GM18505 (cell line): ENCODE data around the gene DNPH1.

Experiments
- ATAC-seq: cut with Tn5 transposase; IDR thresholded peaks from one replicate; pipeline ENCODE4 v1.9.1; 2021; ENCODE audit not compliant: unreplicated experiment
- POLR2A ChIP-seq: IDR thresholded peaks from 4 replicates; pipeline ENCODE4 v1.6.1; 2011; ENCODE audit warnings: borderline replicate concordance; ENCODE audit not compliant: insufficient read depth, insufficient read length; ENCODE audit errors: extremely low read depth

Gene DNPH1

DNA sequence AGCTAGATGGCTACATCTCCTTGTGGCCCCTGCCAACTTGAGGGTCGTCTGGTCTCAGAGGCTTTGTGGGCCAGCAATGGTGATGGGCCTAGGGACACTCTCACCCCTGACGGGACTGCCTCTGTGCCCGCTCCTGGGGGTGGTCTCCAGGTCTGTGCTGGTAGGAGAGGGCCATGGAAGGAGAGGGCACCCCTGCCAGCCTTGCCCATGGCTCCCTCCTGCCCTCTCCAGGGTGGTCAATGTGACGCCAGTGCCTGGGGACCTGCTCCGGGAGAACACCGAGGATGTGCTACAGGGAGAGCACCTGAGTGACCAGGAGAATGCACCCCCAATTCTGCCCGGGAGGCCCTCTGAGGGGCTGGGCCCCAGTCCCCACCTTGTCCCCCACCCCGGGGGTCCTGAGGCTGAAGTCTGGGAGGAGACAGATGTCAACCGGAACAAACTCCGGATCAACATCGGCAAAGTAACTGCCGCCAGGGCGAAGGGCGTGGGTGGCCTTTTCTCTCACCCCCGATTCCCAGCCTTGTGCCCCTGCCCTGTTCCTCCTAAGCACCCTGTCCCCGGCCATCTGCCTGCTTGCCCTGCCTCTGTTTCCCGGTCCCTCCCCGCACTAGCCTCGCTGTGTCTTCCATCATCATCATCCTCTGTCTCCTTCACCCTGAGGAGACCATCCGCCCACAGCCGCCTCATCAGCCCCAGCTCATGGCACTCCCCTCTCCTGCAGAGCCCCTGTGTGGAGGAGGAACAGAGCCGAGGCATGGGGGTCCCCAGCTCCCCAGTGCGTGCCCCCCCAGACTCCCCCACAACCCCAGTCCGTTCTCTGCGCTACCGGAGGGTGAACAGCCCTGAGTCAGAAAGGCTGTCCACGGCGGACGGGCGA is 29.8 kb upstream of the DNPH1 start:
- ATAC-seq, result no peak
- TF ChIP-seq POLR2A, result no peak

DNA sequence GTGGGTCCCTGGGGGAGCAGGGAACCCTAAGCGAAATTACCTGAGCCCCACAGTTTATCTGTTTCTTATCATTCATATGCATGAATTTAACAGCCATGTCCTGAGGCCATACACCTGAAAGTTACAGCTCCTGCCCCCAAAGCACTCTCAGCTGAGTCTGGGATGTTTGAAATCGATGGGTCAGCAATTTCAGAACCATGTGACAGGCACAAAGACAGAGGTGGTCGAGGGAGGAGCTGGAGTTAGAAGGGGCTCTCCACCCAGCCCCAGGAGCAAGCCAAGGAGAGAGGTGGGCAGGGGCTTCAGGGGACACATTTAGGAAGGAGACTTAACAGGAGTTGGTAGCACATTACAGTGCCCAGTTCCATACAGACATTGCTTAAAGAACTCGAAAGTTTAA is 28.9 kb upstream of the DNPH1 start:
- TF ChIP-seq POLR2A, result no peak
- no peak for ATAC-seq

DNA sequence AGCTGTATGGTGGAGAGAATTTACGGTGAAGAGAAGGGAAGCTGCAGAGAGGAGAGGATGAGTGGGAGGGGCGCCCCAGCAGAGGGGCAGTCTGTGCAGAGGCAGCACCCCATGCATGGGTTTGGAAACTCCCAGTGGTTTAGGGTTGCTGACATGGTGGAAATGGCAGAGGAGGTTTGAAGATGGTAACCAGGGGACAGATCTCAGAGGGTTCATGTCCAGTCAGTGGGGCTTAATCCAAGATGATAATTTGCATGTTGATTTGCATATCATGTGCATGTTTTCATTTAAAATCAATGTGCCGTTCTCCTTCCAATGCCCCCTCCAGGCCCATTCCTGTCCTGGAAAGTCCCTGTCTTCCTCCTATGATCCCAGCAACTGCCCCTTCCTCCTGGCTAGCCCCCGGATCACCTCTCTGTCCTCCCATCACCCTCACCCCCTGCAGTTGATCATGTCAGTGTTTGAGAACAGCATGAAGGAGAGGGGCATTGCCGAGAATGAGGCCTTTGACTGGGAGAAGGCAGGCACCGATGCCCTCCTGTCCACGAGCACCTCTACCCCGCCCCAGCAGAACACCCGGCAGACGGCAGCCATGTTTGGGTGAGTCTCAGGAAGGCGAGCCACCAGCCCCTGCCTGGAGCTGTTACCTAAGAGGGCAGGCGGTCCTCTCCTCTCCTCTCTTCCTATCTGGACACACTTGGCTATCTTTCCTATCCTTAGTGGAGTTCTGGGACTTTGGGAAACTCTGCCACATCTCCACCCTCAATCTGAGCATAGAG is 28.3 kb upstream of the DNPH1 start:
- TF ChIP-seq POLR2A, result no peak
- ATAC-seq, result no peak

DNA sequence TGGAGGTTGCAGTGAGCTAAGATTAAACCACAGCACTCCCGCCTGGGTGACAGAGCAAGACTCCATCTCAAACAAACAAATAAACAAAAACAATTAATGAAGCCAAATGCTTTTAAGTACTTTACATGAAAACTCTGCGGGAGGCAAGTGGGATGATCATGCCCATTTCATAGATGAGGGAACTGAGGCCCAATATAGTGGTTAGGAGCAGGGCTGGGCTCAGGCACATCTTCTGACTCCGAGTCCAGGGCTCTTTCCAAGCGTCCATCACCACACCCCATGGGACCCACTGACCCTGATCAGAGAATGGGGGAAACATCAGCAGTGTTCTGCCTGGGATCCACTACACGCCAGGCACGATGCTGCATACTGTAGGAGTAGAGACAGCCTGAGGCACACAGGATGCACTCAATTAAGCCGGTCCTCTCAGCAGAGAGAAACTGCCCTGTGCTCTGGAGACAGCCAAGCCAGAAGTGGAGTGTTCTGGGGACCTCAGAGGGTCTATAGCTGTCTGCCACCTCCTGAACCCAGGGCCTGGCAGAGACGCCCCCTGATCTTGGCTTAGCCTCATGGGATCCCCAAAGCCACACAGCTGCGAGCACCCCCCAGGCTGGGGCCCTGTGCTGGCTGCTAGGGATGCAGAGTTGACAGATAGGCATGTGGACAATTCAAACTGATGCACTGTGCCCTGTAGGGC is 27.5 kb upstream of the DNPH1 start:
- ATAC-seq, result no peak
- no peak for TF ChIP-seq POLR2A

DNA sequence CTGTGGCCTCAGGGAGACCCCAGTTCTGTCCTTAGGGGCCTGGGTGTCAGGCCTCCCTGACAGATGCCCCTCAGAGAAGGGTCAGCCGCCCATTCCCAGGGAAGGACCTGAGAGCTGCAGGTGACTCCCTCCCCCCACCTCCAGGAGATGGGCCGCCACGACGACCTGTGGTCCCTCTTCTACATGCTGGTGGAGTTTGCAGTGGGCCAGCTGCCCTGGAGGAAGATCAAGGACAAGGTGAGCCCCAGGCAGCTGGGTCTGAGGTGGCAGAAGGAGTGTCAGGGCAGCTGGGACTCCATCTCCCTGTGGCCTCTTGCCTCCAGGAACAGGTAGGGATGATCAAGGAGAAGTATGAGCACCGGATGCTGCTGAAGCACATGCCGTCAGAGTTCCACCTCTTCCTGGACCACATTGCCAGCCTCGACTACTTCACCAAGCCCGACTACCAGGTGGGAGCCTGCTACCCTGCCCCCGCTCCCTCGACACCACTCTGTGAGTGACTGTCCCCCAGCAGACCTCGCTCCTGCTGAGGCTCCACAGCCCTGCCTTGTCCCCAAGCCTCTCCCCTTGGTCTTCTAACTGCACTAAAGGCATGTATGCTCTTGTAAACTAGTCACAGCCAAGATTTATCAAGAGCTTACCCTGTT is 26.2 kb upstream of the DNPH1 start:
- ATAC-seq, result no peak
- TF ChIP-seq POLR2A, result no peak

DNA sequence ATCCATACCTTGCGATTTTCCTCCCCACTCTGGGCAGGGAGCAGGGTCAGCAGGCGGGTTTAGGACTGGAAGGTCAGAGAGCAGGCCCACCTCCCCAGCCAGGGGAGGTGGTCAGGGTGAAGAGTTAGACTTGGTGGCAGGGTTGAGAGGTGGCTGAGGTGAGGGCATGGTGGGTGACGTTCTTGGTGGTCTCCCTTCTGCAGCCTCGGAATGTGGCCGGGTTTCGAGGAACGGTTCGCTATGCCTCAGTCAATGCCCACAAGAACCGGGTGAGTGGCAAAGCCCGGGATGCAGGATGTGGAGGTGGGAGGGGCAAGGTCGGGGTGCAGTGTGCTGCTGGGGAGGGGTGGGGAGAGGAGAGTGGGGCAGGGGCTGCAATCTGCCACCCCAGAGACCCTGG is 25.6 kb upstream of the DNPH1 start:
- no peak for TF ChIP-seq POLR2A
- ATAC-seq, result no peak

DNA sequence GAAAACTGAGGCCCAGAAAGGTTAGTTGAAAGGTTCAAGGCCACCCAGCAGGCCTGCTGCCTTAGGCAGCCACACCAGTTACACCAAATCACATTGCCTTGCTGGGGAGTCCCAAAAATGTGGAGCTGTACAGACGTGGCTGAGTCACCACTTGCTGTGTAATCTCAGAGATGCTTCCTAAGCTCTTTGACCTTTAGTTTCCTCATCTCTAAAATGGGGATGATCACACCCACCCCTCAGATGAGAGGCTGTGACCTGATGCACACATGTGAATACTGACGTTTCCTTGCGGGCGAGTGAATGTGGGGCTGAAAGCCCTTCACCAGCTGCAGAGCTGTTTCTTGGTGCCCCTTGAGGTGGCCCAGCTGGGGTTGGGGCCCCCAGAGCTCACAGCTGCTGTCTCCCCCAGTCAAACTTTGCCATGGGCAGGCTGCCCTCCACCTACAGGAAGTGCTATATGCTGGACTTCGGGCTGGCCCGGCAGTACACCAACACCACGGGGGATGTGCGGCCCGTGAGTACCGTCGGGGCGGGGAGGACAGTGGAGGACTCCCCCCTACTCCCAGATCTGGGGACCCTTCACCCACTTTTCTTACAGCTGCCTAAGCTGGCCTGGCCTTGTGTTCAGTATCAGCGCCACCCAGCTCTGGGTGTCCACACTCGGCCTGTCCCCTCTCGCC is 25.0 kb upstream of the DNPH1 start:
- no peak for ATAC-seq
- TF ChIP-seq POLR2A, result no peak

DNA sequence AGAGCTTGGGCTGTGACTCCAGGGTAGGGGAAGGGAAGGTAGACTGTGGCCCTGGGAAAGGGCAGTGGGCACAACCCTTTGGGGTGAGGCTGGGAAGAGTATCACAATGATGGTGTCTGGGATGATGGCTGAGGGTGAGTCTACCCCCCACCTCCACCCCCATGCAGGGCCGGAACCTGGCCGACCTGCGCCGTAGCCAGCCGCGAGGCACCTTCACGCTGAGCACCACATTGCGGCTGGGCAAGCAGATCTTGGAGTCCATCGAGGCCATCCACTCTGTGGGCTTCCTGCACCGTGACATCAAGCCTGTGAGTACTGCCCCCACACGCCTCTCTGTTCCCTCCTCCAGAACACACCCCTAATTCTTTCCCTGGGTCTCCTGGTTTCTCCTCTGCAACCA is 24.1 kb upstream of the DNPH1 start:
- no peak for ATAC-seq

DNA sequence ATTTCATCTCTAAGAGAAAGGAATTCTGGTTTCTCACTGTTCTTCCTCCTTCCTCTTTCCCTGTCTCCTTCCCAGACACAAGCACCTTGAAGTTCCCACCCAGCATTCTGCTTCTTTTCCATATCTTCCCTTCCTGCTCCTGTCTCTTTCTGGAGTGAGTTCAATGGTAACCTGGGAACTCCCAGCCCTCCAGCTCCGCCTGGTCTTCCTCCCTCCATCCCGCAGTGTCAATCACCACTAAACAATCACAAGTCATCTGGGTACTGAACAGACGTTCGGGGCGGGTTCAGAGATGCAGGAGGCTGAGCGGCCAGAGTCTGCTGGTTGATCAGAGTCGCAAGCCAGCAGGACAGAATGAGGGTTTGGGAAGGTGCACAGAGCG is 21.7 kb upstream of the DNPH1 start:
- TF ChIP-seq POLR2A, result no peak
- ATAC-seq, result no peak

More for the DNA sequence above, 24.1 kb upstream of the DNPH1 start:
- no peak for TF ChIP-seq POLR2A

DNA sequence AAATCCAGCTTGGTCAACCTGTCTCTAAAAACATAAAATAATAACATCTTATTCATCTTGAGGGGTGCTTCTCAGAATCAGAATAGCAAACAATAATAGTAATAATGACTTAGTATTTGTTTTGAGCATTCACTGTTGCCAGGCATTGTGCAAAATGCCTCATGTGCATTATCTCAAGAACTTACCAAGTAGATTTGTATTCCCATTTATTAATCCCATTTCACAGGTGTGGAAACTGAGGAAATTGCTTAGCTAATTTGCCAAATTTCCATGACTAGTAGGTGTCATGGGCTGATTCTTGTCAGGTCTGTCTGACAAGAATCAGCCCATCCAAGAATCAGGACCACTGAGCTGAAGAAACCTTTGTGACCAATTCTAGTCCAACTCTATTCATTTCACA is 19.5 kb upstream of the DNPH1 start:
- TF ChIP-seq POLR2A, result no peak
- no peak for ATAC-seq

DNA sequence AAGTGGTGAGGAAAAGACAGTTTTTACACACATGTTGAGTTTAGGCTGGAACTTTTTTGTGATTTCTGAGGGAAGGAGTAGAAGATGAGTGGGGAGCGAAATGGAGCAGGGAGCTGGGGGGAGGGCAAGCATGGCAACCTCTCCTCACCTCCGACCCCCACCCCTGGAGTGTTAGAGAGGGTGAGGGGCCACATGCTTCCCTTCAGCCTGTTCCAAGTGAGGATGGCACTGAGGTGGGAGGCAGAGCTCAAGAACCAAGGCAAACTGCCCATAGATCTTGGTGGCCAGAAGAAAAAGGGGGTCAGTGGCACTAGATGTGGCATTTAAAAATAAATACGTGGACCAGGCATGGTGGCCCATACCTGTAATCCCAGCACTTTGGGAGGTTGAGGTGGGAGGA is 18.8 kb upstream of the DNPH1 start:
- no peak for TF ChIP-seq POLR2A
- ATAC-seq, result no peak

DNA sequence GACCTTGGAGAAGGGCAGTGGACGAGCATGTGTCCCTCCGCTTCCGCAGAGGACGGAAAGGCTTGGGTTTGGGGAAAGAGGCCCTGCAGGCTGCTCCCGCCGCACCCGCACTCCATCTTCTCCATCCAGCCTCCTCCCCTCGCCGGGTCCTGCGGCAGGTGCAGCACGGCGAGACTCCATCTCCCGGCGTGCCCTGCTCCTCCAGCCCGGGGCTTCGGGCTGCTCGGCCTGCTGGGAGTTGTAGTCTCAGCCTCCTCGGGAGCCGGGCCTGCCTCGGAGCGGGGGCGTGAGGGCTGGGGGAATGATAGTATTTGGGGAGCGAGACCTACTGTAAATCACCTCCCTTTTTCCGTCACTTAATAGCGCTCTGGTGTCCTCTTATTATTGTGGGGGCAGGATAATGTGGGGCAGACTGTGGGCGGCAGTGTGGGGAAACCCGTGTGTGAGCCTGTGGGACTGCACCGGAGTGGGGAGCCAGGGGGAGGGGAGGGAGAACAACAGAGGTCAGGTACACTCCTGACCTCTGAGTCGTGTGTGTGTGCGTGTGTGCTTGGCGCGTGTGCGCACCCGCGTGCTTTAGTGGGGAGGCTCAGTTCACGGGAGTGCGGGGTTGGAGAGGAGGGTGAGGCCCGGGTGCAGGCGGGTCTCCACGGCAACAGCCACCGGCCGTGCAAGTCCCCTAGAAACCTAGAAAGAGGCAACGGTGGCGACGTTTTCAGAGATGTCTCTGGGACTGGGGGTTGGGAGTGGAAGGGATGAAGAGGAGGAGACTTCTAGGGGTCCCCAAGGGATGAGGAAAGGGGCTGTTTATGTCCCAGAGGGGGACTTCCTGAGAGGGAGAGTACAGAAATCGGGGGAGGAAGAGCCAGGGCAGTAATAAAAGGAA is 18.1 kb upstream of the DNPH1 start:
- ATAC-seq, result peak; percentile 77
- TF ChIP-seq POLR2A, result no peak
